HG02840 (cell line): ENCODE results near the gene MAP6.
"Not testable (repeated sequence)": the region's sequence is repeated elsewhere in the genome, so short reads cannot be mapped to it uniquely, and the experiment has no call there.

Experiments used
- ATAC-seq: cut with Tn5 transposase; IDR thresholded peaks from one replicate; pipeline ENCODE4 v1.9.1; 2021; ENCODE audit warnings: mild to moderate bottlenecking, moderate library complexity, moderate number of reproducible peaks; ENCODE audit not compliant: unreplicated experiment, low FRiP score

The MAP6 gene

DNA sequence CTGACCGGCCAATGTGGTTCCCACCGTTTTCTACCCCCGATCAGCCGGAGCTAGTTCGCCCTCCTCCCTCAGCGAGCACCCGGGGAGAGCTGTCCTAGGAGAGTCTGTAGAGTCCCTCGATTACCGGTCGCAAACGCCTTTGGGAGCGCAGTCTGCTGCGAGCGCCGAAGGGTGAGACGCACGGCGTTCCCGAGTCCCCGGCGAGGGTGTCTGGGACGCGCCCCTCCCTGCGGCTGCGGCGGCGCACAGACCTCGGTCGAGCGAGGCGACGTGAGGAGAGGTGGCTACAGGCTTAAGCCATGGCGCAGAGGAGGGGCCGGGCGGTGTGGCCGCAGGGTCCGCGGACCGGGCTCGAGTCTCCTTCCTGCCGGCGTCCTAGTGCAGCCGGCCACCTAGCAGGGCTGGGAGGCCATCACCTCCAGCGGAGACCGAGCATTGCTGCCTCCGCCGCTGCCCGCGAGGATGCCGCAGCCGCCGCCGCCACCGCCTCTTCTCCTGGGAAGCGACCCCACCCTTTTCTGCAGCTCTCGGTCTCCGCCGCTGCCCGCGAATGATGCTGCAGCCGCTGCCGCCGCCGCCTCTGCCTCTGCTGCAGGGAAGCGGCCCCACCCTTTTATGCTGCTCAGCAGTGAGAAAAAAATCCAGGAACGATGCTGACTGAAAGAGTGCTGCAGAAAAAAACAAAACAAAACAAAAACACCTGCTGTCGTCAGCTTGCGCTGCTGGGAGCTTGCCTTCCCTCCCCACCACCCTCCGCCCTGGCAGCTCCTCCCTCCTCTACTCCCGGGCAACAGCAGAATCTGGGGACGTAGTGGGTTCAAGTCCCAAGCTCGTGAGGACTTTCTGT lies at the start of gene MAP6:
MAP6 (minus strand) TSS at position 588 of the 847 bp plus-strand sequence. CDS start 669 bp downstream, outside the sequence.
- ATAC-seq: no peak

DNA sequence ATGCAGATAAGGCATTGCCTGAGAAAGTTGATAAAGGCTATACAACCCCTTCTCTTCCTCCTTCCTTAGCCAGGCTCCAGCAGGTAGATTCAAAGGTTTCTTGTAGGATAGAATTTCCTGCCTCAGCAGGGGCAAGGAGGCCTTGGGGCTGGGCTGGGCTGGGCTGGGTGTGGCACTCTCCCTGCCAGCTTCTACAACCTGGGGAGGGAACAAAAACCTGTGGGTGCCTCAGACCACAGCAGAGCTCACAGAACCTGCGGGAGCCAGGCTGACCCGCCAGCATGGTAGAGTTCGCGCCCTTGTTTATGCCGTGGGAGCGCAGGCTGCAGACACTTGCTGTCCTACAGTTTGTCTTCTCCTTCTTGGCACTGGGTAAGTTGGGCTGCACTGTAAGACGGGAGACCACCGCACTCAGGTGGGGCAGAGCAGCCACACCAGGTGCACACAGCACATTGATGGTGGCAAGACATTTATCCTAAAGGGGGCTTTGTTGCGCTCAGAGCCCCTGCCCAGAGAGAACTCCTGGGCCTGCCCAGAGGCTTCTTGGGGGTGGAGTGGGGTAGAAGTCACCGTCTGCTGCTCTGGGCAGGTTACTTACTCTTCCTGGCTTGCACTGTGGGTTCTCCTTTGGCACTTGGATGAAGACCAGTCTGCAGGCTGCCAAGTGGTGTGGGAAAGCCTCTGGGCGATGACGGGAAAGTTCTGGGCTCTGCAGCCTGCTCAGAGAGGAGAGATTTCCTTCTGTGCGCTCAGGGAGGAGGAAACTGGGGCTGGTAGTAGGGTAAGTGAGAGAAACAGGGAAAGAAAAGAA lies 49.0 kb upstream of the MAP6 start, which contains the start of gene MOGAT2:
MOGAT2 (plus strand) TSS at position 231 of the 811 bp plus-strand sequence; CDS start at position 282, 51 bp downstream.
- ATAC-seq: no peak

DNA sequence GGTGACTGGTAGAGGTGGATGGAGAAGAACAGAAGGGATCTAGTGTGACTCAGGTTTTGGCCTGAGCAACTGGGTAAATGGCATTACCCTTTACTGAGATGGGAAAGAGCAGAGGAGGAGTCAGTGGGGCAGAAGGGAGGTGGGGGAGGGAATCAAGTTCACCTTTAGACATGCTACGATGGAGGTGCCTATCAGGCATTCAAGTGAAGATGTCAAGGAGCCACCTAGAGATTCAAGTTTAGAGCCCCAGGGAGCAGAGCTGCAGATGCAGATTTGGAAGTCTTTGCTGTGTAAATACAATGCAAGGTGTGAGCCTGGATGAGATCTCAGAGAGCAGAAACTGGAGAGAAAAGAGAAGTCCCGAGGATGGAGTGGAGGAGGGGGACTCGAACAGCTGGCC lies 47.8 kb upstream of the MAP6 start:
- no peak for ATAC-seq

DNA sequence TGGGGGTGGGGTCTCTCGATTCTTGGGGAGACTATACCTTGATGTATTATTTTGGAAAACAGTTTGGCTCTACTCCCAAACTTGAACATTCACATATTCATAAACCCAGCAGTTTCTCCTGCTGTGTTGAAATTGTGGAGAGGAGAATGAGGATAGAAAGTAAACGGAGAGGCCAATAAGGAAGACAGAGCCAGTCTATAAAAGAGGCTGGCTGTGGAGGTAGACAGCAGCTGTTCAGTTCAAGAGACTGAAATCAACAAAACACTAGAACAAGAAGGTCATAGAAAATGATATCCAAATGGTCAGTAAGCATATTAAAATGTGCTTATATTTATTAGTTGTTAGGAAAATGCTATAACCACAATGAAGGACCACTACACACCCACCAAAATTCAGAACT lies 46.9 kb upstream of the MAP6 start:
- ATAC-seq: no peak

DNA sequence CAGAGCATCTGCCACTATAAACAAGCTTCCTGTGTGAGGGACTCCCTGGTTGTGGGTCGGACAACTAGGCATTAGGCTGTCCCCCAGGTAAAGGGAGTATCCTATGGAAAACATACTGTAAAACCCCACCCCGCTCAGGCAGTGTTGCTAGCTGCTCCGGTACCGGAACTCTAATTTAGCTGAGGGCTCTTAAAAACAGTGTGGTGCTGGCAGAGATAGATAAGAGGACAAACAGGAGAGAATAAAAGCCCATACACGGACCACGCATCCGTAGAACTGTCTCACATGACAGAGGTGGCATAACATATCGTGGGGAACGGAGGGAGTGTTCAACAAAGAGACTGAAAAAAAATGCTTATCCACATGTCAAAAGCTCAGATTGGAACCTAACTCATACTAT lies 45.4 kb upstream of the MAP6 start:
- ATAC-seq: no peak

DNA sequence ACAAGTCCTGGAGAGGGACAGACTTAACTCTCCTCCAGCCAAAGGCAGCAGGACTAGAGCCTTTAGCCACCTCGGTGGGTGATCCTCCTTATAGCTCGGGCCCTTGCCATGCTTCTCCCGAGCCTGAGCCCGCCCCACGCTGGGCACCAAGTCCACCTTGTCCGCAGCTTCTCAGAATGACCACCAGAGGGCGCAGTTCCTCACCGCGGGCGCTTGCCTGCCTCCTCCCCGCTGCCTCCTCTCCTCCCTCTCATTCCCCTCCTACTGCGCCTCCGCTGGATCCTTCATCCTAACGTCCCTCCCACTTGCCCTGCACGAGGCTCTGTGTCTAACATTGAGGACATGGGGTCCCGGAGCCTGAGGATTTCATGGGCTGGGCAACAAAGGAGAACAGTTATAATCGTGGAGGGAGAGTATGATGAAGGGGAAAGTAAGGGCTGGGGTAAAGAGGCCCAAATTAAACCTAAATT lies 37.5 kb upstream of the MAP6 start:
- no peak for ATAC-seq

DNA sequence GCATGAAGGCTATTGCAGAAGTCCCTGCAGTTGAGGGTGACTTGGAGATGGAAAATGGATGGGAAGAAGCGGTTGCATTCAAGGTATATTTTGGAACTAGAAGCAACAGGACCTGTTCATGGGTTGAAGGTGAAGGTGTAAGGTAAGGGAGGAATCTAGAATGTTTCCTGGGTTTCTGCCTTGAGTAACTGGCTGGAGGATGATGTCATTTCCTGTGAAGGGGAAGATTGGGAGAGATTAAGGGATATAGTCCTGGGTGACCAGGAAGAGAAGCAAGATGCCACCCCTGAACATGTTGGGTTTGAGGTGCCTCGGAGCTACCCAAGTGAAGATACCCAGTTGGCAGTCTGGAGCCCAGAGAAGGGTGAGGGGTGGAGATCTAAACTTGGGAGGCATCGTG lies 36.7 kb upstream of the MAP6 start:
- ATAC-seq: no peak

DNA sequence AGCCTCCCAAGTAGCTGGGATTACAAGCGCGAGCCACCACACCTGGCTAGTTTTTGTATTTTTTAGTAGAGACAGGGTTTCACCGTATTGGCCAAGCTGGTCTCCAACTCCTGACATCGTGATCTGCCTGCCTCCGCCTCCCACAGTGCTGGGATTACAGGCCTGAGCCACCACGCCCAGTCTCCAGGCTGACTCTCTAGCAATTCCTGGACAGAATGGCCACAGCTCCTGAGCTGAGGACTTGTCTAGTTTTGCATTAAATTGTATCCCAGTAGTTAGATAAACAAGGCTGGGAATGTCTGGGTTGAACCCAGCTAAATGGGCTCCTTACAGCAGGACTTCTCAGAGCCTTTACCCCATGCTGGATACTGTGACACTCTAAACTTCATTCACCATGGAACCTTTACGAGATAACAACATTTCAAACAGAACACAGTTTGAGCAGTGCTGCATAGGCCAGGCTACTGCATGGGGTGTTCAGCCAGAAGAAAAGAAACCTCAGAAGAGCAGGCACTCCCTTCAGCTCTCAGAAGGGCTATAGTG lies 34.9 kb upstream of the MAP6 start:
- no peak for ATAC-seq

DNA sequence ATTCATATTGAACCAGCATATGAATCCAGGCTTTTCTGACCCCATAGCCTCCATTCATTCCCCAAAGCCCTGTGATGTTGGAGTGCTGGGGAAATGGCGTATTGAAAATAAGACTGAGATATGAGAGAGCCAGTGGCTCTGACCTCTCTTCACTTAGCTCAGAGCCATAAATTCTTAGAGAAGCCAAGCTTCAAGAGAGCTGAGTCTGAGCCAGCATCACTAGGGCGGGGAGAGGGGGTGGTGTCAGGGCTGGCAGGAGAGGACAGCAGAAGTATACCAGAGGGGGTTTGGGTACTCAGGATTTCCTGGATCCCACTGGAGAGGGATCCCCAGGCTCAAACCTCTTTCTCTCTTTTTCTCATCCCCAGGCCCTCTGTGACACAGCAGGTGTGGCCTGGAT lies 32.1 kb upstream of the MAP6 start:
- ATAC-seq: no peak

DNA sequence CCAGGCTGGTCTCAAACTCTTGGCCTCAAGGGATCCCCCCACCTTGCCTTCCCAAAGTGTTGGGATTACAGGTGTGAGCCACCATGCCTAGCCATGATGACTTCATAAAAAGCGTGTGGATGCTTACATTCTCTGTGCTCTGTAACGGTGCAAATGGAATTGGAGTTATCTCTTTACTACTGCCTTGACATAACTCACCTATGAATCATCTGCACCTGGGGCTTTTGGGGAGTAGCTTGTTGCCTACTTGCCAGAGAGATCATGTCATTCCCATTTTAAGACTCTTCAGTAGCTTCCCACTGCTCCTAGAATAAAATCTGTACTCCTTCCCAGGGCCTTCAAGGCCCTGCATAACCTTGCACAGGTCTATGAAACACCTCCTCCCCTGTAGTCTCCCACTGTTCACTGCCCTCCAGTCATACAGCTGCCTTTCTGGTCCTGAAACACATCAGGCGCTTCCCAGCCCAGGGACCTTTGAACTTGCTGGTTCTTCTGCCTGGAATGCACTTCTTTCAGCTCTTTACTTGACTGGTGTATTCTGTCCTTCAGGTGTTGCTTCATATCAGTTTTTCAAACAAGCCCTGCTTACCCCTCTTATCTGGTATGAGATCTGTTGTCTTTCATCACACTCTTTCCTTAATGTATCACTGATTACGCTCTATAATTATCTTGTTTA lies 29.2 kb upstream of the MAP6 start:
- no peak for ATAC-seq

DNA sequence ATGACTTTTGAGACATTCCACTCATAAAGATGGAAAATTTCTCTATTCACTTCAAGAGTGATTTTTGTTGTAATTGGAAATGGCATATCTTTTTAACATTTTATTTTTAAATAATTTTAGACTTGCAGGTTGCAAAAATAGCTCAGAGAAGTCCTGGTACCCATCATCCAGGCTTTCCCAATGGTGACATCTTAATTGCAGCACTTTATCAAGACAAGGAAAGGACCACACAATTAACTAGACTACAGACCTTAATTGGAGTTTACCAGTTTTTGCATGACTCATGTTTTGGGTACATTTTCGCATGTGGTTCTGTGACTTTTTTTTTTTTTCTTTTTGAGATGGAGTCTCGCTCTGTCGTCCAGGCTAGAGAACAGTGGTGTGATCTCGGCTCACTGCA lies 23.0 kb upstream of the MAP6 start:
- no peak for ATAC-seq

DNA sequence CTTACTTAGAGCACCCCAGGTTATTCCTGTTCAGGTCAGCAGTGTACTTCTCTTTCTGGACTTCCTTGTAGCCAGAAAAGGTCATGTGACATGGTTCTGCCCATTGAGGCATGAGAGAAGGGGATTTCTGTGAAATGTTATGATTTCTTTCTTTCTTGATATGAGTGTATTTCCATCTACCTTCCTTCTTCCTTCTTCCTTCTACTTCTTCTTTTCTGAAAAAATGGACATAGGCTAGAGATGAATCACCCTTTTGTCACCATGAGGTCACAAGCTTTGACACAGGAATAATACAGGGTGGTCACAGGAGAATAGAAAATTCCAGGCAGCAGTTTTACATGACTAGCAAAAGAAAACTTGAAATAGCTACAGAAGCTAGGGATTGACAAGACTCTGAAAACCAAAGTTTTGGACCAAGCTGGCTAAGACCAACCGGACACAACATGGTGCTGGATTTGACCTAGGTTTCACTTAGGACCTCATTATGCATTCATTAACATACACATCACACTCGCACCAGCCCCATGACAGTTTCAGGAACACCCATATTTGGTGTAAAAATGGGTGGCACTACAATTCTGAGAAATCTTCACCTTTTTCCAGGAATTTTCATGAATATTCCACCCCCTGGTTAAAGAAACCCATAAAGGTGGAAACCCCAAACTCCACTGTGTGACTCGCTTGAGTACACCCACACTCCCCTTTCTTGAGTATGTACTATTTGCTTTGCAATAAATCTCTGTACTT lies 21.2 kb upstream of the MAP6 start:
- ATAC-seq: no peak

DNA sequence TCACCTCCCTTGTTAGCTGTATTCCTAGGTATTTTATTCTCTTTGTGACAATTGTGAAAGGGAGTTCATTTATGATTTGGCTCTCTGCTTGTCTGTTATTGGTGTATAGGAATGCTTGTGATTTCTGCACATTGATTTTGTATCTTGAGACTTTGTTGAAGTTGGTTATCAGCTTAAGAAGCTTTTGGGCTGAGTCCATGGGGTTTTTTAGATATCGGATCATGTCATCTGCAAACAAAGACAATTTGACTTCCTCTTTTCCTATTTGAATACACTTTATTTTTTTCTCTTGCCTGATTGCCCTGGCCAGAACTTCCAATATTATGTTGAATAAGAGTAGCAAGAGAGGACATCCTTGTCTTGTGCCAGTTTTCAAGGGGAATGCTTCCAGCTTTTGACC lies 15.0 kb upstream of the MAP6 start:
- not testable (repeated sequence) for ATAC-seq

DNA sequence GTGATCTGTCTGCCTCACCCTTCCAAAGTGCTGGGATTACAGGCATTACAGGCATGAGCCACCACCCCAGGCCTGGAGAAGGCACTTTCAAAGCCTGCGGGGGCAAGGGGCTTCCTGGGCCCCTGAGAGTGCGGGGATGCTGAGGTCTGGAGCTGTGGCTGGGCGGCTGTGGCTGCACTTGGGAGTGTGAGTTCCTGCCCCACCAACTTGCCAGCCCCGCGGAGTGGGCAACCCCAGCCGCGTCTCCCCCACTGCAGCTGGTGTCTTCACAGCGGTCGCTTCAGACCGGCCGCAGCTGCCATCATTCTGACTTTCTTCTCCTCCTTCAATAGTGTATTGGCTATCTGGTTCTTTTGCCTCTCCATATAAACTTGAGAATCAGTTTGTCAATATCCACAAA lies 10.7 kb upstream of the MAP6 start:
- no peak for ATAC-seq

DNA sequence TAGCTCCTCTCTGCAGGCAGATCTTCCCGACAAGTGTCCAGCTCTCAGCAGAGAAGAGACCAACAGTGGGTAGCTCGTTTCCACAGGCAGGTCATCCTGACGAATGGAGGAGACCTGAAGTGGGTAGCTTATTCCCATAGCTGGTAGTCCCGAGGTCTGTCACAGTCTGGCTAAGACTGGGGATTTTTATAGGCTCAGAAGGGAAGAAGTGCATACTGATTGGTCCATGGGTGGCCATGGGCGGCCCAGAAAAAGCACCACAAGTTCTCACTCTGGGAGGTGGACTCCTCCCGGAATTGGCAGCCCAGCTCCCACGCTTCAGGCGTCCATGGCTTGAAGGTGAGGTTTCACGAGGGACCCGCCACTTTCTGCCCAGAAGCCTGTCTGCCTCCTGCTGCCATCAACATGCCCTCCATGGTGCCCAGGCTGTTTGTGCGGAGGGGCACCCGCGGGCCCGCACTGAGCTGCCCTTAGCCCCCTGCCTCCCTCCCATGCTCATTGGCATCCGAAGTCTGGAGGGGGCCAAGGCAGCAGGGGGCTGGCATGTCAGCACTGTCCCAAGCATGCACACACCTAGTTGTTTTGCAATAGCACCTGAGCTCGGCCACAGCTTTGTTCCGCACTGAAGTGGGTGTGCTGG lies 9.9 kb upstream of the MAP6 start:
- ATAC-seq: no peak

DNA sequence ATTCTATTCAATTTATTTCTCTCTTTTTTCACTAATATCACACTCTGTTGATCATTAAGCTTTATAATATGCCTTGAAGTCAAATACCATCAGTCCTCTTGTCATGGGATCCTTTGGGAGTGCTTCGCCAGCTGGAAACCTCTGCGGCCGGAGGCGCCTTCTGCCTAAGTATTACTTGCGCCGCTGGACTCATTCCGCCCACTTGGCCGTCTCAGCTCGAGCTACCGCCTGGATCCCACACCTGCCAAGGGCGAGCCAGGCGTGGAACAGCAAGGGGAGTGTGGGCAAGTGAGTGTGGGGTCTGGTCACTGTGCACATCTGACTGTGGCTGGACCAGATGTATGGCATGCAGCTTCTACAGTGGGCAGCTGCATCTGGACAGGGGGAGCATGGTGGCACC lies 9.1 kb upstream of the MAP6 start:
- no peak for ATAC-seq

DNA sequence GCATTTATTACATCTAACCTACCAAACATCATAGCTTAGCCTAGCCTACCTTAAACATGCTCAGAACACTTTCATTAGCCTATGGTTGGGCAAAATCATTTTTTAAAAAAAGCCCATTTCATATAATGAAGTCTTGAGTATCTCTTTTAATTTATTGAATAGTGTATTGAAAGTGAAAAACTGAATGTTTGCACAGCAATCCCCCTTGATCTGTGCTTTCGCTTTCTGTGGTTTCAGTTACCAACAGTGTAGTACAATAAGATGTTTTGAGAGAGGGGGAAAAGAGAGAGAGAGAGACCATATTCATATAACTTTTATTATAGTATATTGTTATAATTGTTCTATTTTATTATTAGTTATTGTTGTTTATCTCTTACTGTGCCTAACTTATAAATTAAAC lies 8.4 kb upstream of the MAP6 start:
- ATAC-seq: no peak

DNA sequence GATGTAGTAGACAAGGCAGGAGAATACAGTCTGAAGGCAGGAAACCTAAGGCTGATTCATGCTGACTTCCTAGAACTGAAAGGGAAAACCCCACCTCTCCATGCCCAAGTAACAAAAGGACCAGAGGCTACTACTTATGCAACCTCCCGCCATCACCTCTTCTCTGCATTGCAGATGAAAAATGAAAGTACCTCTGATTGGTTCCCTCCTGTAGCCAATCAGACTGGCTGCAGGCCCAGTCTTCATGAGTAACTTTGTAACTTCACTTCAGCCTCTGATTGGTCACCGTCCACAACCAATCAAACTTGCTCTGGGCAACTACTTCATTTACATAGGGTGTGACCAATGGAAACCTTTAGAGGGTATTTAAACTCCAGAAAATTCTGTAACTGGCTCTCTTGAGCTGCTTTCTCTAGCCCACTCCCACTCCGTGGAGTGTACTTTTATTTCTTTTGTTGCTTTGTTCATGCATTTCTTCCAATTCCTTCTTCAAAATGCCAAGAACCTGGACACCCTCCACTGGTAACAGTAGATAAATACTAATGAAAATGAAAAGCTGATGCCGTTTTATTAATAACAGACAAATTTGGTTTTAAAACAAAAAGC lies 5.2 kb upstream of the MAP6 start:
- no peak for ATAC-seq

DNA sequence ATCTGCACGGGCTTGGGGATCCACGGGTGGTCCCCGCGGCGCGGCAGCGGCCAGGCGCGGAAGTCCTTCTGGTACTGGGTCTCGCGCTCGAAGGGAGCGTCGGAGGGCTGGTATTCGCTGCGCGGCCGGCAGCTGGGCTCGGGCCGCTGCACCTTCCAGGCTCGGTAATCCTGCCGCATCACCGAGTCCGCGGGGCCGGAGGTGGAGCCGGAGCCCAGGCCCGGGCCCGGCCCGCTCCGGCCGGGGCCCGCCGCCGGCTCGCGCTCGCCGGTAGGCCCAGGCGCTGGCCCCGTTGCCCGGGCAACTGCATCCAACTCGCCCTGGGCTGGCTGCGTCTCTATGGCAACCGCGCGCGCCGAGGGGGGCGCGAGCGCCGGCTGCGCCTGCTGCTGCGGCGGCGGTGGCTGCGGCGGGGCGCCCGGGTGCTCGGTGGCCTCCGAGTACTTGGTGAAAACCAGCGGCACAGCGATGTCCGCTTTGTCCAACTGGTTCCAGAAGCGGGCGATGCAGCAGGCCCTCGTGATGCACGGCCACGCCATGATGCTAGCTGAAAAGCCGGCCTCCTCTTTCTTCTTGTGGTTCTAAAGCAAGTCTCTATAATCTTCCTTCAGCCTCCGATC lies 897 bp downstream of the MAP6 start:
- ATAC-seq: no peak
